ENCODE measurements around the gene L3MBTL4.
"Not testable (repeated sequence)": the region's sequence is repeated elsewhere in the genome, so short reads cannot be mapped to it uniquely, and the experiment has no call there.

The L3MBTL4 gene

GRCh38 chr18:6203791-6204190, 210.9 kb downstream of the L3MBTL4 start:
- DNase-seq = no peak

GRCh38 chr18:6202861-6203260, 211.8 kb downstream of the L3MBTL4 start:
- DNase-seq = no peak

DNA sequence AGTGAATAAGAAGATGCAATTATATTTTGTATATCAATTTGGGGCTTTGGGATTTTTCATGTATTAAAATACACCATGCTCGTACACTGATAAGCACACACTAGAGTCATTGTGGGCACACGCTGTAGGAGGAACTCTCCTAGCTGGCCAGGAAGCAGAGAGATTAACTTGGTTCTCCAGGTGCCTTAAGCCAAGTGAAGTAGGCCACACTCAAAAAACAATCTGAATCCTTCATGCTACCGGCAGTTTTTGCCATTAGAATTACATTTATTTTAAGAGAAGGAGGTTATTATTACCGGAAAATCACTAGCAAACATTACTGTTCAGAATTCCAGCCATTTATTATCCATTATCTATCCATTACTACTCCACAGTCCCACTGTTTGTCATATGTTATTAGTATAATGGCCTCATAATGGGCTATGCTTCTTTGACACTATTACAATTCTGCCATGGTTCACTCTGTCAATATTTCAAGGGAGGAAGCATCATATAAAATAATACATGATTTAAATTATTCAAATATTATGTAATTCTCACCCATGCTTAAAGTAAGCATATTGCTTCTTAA, 214.4 kb downstream of the L3MBTL4 start:
- no peak for DNase-seq

- DNase-seq = no peak
Observed at GRCh38 chr18:6199777-6200176, 214.9 kb downstream of the L3MBTL4 start.

GRCh38 chr18:6198585-6198984, 216.1 kb downstream of the L3MBTL4 start:
- DNase-seq = no peak

- DNase-seq = no peak
Observed at GRCh38 chr18:6194640-6195039, 220.1 kb downstream of the L3MBTL4 start.

DNA sequence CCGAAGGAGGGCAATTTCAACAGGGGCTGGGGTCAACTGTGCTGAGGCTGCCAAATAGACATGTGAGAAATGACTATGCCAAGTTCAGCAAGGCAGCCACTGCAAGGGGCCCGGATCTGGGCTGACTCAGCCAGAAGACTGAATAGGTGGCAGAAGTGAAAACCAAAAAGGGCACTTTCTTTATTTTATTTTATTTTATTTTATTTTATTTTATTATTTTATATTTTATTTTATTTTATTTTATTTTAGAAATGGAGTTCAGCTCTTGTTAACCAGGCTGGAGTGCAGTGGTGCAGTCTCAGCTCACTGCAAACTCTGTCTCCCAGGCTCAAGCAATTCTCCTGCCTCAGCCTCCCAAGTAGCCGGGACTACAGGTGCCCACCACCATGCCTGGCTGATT, 228.9 kb downstream of the L3MBTL4 start:
- not testable (repeated sequence) for DNase-seq

GRCh38 chr18:6174983-6175745, 239.5 kb downstream of the L3MBTL4 start:
- no peak for DNase-seq

DNA sequence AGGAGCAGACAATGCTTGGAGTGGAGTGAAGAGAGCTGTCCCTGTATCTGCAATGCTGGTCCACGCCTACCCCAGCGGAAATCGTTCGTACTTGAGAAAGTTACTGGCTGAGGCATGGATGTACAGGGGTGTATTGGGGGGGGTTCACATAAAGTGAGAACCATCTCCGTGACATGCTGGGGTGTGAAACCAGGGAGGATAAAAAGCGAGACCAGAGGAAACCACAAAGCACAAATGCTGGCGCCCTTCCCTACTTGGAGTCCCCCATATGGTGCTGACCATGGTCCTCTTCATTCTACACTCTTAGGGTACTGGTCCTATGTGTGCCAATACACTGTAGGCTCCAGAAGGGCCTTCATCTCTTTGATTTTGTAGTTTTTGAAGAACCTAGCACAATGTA, 244.1 kb downstream of the L3MBTL4 start:
- DNase-seq = no peak

DNA sequence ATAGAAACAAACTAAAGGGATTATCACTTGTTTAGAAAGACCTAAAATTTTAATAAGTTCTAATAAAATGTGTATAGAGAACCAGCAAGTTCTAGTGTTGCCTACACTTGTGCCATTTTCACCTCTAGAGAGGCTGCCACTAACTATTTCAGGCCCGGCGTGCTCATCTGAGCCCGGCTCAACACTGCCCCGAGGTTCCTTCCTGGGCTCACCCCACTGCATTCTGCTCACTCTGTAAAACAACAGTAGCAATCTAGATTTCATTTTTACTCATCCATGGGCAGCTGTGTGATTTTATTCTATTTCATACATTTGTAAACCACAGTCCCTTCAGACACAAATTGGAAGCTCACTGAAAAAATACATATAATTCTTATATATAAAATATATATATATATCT, 253.2 kb downstream of the L3MBTL4 start:
- DNase-seq = no peak

GRCh38 chr18:6159426-6159825, 255.3 kb downstream of the L3MBTL4 start:
- DNase-seq = no peak

DNA sequence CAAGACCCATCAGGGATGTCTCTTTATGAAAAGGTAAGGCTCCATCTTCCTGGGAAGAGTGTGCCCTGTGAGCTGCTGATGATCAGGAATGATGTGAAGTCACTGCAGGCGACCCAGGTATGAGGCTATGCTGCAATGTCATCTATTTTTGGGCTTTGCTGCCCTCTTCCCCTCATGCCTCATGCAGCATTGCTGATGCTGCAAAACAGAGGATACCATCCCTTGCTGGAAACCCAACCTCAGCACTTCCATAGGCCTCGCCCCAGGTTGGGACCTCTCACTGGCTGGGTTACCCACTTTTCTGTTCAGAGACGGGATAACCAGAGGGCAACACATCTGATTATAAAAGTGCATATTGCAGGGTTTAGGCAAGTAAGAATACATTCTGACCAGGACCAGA, 255.8 kb downstream of the L3MBTL4 start:
- DNase-seq = no peak

DNA sequence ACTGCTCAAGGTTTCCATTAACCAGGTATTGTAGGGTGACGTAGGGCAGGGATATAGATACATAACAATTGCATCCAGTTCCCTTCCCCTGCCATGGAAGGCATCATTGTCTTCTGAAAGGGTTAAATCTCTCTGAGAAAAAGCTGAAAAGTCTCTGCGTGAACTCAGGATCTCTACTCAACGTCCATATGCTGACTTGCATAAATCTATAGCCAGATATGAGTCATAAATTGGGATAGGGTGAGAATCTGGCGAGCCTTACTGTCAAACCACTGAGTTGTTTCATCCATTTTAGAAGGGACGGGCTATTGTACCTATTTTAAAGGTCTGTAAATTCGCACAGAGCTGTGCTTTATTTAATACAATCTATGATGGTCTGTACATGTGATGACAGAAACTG, 258.3 kb downstream of the L3MBTL4 start:
- no peak for DNase-seq

- DNase-seq = no peak
Observed at GRCh38 chr18:6155707-6156106, 259.0 kb downstream of the L3MBTL4 start.

DNA sequence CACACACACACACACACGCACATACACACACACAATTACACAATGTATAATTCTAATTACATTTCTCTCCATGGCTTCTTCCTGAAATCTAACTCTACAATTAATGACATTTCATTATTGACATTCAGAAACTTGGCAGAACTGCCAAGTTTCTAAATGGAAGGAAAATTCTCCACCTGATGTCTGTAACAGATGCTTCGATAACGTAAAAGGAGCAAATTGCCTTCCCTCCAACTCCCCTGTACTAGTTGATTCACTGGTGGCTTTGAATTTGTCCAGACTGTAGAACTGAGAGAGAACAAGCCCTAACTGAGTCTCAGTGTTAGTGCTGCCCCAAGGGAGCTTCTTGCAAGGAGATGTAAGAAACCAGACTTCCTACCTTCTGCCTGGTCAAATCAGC, 264.3 kb downstream of the L3MBTL4 start:
- DNase-seq = no peak

DNA sequence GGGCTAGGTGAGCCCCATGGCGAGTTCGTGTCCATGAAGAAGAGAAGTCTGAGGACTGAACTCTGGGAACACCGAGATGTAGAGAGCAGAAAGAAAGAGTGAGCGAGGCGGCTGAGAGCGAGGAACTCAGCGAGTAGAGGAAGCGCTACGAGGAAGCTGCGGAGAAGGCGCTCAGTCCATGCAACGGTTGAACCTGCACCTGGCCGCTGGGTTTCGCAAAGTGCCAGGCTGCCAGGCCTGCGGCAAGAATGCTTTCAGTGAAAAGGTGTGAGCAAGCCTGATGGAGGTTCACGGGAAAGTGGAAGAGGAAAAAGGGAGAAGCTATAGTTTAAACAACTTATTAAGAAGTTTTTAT, 268.4 kb downstream of the L3MBTL4 start:
- DNase-seq = no peak

GRCh38 chr18:6145645-6146306, 268.9 kb downstream of the L3MBTL4 start:
- DNase-seq = peak in 14 of 58 donors; percentile 1 to 22 (median 7)

DNA sequence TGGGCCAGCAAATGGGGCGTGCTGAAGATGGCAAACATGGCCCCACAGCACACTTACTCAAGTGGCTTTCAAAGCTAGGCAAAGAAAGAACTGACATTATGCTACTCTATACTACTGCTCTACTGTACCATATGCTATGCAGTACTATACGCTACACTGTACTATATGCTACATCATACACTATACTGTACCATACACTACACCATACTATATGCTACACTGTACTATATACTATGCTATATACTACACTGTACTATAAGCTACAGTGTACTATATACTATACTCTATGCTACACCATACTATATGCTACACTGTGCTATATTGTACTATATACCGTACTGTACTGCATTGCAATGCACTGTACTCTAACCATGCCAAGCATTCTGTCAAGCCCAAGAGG, 275.7 kb downstream of the L3MBTL4 start:
- DNase-seq = no peak

DNA sequence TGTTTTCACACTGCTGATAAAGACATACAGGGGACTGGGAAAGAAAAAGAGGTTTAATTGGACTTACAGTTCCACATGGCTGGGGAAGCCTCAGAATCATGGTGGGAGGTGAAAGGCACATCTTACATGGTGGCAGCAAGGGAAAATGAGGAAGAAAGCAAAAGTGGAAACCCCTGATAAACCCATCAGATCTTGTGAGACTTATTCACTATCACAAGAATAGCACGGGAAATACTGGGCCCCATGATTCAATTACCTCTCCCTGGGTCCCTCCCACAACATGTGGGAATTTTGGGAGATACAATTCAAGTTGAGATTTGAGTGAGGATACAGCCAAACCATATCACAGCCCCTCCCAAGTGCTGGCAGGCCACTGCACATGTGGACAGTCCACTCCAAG, 278.8 kb downstream of the L3MBTL4 start:
- DNase-seq = not testable (repeated sequence)

DNA sequence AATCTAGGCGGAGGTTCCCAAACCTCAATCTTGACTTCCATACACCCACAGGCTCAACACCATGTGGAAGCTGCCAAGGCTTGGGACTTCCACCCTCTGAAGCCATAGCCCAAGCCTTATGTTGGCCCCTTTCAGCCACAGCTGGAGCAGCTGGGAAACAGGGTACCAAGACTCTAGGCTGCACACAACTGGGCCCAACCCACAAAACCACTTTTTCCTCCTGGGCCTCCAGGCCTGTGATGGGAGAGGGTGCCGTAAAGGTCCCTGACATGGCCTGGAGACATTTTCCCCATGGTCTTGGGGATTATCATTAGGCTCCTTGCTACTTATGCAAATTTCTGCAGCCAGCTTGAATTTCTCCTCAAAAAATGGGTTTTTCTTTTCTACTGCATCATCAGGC, 279.7 kb downstream of the L3MBTL4 start:
- not testable (repeated sequence) for DNase-seq

DNA sequence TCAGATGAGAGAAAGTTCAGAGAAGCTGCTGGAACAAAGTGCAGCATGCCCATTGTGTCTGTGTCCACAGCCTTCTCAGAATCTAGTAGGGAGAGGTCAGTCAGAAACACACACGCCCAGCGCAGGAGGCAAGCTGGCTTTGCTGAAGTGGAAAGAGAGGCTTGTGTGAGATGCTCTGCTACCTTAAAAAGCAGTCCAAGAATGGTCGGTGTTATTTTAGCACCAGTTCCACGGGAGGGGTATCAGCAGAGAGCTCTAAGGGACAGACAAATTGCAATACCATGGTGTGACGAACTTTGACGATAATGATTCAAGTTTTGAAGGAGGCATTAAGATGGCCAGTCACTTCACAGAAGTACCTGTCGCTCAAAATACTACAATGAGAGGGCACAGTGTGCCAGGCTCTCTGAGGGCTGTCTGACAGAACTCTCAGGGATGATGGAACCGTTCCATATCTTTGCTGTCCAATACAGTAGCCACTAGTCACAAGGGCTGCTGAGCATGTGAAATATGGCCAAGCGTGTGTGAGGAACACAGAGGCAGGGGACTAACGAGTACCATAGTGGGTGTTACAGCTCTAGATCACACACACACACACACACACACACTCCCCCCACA, 281.9 kb downstream of the L3MBTL4 start:
- DNase-seq = no peak

DNA sequence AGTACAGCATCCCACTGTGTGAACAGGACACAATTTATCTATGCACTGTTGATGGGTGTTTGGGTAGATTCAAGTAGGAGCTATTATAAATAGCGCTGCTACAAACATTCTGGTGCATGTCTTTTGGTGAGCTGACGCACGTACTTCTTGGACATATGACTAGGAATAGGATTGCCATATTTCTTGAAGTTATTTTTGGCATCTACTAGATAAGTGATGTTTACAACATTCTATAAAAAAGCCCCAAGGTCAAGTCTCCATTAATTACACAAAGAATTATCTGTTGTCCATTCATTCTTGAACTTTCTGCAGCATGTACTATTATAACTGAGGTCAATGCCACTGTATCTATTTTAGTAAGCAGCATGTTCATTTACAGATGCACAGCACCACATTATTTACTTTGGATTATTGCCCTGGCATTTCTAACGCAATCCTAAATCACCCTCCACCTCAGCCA, 293.9 kb downstream of the L3MBTL4 start:
- no peak for DNase-seq
